GM21390 (cell line): Measurements from ENCODE around the gene MRPL28.
"Not testable (repeated sequence)": the region's sequence is repeated elsewhere in the genome, so short reads cannot be mapped to it uniquely, and the experiment has no call there.

Source experiments
- ATAC-seq: cut with Tn5 transposase; IDR thresholded peaks from one replicate; pipeline ENCODE4 v1.9.1; 2021; ENCODE audit not compliant: unreplicated experiment

MRPL28 gene

DNA sequence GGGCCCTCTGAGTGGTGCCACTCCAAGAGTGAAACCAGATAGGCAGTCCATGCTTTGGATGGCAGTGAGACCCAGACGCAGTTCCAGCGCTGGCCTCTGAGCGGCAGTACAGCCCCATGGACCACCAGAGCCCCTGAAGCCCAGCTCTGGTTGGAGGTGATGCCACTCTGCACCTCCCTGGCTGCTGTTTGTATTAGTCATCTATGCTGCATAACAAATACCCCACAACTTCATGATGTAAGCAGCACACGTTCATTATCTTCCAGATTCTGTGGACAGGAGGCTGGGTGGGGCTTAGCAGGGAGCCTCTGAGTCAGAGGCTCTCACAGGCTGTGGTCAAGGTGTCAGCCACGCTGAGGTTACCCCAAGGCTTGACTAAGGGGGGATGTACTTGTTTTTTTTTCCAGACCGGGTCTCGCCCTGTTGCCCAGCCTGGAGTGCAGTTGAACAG is 21.6 kb upstream of the MRPL28 start:
- ATAC-seq = no peak

DNA sequence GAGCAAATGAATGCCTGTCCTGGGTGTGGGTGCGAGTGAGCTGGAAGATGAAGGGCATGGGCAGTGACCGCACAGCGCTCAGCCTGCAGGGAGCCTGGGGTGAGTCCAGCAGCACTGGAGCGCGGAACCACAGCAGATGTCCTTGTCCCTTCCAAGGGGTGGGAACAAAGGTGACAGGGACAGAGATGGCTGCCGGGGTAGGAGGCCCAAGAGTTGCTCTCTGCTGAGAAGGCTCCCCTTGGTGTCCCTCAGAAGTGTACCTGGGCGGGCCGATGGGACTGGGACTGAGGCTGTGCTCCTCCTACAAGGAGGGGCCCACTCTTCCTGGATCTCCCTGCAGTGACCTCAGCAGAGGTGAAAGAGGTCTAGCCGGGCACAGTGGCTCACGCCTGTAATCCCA is 19.0 kb upstream of the MRPL28 start:
- no peak for ATAC-seq

DNA sequence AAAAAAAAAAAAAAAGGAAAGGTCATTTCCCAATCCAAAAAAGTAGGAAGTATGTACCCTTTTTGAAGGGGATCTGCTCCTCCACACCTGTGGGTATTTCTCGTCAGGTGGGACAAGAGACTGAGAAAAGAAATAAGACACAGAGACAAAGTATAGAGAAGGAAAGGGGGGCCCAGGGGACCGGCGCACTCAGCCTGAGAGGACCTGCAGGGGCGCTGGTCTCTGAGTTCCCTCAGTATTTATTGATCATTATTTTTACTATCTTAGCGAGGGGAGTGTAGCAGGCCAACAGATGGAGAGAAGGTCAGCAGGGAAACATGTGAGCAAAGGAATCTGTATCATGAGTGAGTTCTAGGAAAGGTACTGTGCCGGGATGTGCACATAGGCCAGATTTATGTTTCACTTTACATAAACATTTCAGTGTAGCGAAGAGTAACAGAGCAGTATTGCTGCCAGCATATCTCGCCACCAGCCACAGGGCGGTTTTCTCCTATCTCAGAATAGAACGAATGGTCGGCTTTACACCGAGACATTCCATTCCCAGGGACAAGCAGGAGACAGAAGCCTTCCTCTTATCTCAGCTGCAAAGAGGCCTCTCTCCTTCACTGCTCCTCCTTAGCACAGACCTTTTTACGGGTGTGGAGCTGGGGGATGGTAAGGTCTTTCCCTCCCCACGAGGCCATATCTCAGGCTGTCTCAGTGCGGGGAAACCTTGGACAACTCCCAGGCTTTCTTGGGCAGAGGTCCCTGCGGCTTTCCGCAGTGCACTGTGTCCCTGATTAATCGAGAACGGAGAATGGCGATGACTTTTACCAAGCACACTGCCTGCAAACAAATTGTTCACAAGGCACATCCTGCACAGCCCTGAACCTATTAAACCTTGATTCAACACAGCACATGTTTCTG is 17.7 kb upstream of the MRPL28 start:
- ATAC-seq = not testable (repeated sequence)

DNA sequence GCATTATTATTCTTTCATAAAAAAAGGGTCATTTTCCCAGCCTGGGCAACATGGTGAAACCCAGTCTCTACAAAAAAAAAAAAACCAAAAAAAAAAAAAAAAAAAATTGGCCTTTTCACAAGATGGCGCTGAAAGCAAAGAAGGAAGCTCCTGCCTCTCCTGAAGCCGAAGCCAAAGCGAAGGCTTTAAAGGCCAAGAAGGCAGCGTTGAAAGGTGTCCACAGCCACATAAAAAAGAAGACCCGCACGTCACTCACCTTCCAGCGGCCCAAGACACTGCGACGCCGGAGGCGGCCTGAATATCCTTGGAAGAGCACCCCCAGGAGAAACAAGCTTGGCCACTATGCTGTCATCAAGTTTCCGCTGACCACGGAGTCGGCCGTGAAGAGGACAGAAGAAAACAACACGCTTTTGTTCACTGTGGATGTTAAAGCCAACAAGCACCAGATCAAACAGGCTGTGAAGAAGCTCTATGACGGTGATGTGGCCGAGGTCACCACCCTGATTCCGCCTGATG is 16.4 kb upstream of the MRPL28 start:
- no peak for ATAC-seq

DNA sequence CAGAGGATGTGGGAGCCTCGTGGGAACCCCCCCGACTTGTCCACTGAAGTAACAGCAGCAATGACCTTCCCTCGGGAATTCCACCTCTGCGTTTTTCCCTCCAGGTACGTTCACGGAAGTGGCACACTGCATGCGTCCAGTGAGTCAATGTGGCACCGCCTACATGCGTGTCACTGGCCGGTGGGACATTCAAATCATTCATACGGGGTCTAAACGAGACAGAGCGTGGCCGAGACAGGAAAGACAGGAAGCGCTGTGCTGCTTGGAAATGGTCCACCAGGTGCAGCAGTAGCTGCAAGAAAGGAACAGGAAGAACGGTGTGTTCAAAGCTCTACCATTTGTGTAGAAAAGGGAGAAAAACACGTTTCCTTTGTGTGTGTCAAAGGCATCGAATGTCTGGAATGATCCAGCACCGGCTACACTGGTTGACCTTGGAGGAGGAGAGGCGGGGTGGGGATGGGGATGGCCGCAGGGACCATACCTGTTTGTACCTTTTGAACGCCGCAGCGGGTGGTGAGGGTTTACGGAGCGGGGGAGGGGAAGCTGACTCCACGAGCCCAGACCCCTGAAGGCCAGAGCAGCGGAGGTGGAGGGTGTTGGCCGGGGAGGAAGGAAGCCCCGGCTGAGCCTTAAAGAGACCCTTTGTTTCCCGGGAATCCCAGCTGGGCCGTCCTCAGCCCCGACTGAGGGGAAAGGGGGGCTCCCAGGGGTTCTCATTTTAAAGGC is 13.2 kb upstream of the MRPL28 start:
- ATAC-seq = no peak

DNA sequence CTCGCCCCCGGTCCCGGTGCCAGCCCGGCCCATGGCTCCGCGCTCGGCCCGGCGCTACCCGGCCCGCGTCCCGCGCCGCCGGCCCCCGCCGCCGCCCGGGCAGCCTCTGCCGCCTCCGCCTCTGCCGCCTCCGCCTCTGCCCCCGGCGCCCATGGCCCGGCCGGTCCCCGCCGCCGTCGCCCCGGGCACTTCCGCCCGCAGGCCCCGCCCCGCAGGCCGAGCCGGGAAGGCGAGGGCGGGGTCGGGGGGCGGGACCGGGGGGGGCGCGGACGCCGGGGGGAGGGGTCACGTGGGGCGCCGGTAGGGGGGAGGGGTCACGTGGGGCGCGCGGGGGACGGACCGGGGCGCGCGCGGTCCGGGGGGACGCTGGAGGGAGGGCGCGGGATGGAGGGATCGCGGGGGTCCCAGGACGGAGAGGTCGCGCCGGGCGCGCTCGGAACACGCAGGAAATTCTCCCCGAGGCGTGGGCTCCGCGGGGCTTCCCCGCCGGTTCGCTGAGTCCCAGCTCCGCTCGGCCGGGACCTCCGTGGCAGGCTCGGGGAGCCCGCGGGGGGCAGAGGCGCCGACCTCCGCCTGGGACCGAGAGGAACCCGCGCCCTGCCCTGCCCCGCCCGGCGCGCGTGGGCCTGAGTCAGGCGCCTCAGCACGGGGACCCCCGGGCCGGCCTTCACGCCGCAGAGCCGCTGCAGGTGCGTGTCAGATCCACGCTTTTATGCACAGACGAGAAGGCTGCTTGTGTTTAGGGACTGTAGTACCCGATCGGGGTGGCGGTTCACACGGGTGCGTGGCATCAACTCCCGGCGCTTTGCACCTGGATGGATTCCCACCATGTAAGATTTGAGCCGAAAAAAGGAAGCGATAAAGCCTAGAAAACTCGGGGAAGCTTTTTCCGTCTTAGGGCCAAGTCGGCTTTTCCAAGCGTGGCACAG is 11.7 kb upstream of the MRPL28 start, which contains the start of gene PGAP6:
PGAP6 (minus strand) TSS at position 190 of the 929 bp plus-strand sequence; CDS start at position 33, 157 bp downstream.
- peak; percentile 41 for ATAC-seq

DNA sequence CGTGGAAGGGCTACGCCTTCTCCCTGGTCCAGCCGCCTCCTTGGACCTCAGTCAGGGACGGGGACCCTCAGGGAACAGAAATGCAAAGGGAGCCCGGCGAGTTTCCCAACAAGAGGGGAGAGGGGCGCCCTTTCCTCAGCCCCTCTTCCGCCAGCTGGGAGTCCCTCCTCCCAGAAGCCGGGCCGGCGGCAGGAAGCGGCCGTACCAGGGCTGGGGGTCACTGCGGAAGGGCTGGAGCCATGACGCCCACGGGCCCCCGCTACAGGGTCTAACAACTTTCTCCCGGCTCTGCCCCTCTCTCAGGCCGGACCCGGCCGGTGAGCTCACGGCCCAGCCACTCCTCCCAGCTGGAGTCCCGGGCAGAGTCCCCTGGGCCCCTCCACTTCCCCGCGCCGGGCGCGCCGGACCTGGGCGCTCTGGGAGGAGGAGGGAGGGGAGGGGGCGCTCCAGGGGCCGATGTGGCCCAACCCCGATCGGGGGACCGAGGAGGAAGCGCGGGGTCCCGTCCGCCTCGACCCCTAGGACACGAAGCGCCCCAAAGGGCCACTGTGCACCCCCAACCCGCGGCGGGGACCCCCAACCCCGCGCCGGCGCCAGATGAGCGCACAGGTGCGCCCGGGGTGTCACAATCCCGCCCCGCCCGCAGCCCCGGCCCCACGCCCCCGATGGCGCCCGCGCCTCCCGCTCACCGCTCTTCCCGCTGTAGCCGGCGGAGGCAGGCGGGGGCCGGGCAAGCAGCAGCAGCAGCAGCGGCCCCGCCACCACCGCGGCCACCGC is 10.9 kb upstream of the MRPL28 start:
- peak; percentile 34 for ATAC-seq

DNA sequence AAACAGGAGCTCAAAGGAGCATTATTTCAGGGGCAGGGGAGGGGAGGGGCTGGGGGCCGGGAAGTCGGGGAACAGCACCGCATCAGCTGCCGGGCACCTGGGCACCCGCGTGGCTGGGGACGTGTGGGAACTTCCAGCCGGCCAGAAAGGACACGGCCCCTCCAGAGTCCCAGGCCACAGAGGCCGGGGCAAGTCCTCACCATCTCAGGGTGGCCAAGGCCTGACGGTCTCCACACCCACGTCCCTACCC is 10.3 kb upstream of the MRPL28 start:
- ATAC-seq = no peak

DNA sequence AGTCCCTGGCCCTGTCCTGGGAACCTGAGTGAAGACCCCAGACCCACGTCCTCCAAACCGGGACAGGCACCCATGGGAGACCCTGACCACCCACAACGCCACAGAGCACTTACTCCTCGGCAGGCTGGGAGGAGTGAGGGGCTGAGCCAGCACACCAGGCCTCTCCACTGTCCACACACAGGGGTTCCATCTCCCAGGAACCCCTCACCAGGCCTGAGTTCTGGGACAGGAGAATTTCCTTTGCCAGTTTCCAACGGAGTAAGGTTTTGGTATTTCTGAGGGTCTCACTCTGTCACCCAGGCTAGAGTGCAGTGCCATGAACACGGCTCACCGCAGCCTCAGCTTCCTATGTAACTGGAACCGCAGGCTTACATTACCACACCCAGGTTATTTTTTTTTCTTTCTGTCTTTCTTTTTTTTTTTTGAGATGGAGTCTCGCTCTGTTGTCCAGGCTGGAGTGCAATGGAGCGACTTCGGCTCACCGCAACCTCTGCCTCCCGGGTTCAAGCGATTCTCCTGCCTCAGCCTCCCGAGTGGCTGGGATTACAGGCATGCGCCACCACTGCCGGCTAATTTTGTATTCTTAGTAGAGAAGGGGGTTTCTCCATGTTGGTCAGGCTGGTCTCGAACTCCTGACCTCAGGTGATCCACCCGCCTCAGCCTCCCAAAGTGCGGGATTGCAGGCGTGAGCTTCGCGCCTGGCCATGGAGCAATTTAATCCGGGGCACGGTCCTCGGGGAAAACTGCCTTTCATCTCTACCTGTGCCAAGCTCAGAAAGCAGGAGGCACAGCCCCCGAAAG is 9.8 kb upstream of the MRPL28 start:
- ATAC-seq = no peak

DNA sequence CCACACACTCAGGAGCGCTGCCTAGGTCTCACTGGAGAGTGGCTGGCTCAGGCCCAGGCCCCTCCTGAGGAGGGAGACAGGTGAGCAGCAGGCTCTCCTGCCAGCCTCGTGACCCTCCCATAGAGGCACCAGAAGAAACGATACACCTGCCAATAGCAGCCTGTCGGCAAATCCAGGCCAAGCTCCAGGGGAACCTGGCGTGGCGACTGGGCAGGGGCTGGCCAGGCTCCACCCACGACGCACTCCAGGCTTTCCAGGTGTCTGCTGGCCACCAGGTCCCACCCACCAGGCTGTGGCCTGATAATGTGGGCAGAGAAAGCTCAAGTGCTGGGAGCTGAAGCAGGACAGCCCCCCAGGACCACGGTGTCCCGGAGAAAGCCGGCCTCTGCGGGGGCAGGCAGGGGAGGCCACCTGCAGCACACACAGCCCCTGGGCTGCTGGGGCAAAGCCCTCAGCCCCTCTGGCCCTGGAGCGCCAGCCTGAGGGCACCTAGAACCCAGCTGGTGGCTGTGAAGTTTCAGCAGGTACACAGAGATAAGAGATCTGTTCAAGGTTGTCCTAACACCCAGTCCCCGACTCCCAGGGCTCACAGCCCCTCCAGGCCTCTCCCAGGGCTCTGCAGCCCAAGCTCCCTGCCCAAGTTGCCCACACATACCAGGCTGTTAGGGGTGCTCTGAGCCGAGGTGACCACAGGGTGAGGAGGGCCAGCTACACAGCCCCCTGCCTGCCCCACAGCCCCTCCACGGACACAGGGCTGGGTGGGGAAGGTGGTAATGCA is 9.0 kb upstream of the MRPL28 start:
- ATAC-seq = no peak

DNA sequence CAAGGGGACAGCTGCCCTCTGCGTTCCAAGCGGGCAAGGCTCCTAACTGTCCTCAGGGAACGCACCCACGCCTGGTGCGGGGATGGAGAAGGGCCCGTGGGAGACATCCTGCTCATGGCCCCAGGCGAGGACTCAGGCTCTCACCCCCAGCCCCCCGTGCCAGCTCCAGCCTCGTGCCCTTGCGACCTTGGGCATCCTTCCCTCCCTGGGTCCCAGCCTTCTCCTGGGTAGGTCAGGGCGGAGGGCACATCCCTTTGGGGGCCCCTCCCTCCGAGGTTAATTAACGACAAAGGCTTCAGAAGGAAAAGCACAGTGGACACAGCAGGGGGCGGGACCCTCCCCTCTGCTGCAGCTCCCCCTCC is 8.5 kb upstream of the MRPL28 start:
- ATAC-seq = no peak

DNA sequence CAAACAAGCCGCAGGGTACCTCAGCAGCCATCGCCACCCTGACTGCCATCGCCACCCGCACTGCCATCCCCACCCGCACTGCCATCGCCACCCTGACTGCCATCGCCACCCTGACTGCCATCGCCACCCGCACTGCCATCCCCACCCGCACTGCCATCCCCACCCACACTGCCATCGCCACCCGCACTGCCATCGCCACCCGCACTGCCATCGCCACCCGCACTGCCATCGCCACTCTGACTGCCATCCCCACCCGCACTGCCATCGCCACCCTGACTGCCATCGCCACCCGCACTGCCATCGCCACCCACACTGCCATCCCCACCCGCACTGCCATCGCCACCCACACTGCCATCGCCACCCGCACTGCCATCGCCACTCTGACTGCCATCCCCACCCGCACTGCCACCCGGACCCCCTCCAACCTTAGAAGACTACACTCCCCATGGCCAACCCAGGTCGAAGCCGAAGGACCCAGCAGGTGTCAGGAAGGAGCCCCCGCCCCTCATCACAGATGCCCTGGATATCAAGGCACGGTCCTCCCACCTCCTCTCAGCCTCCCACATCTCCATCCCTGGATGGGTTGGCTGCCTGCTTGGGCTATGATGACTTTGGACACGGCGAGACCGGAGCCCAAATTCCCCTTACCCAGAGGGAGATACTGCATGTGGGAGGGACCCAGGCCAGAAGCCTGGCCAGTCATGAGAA is 7.9 kb upstream of the MRPL28 start:
- not testable (repeated sequence) for ATAC-seq

DNA sequence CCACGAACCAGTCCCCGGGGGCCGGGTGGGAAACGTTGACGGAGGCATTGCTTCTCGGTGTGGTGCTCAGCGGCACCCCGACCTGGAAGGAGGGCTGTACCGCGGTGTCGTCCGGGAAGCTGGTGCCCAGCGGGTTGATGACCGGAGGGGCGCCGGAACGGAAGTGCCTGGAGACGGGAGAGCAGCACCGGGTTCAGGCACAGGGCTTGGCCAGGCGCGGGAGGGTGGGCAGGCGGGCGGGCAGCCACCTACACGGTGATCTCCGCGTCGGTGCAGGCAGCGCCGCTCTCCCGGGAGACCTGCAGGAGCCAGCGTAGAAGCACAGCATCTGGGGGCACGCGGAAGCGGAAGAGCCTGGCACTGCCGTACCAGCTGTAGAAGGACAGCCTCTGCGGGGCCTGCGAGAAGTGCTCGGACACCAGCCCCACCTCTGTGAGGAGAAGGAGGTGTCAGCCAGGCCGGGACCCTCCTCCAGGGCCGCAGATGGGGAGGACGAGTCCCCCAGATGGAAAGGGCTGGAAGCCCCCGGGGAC is 7.1 kb upstream of the MRPL28 start:
- no peak for ATAC-seq

DNA sequence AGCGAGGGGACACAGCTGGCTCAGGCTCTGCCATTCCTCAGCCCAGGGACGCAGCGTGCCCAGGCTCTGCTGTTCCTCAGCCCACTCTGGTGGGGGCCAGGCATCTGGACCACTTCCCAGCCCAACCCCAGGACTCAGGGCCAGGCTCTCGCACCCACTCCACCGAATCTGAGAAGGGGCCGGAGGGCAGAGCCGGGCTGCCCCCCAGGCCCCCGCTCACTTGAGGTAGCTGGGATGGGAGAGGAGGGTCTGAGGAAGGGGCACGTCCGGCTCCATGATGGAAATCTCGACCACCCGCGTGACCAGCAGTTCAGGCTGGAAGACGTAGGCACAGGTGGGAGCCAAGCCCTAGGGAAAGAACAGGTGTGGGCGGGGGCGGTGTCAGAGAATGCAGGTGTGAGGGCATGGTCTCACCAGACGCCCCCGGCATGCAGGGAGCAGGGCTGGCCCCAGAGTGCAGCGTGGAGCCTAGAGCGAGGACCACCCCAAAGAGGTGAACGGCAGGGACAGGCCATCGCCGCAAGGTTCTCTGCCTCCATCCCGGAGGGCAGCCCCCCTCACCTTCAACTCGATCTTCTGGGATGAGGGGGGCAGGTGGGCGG is 6.6 kb upstream of the MRPL28 start:
- ATAC-seq = no peak

DNA sequence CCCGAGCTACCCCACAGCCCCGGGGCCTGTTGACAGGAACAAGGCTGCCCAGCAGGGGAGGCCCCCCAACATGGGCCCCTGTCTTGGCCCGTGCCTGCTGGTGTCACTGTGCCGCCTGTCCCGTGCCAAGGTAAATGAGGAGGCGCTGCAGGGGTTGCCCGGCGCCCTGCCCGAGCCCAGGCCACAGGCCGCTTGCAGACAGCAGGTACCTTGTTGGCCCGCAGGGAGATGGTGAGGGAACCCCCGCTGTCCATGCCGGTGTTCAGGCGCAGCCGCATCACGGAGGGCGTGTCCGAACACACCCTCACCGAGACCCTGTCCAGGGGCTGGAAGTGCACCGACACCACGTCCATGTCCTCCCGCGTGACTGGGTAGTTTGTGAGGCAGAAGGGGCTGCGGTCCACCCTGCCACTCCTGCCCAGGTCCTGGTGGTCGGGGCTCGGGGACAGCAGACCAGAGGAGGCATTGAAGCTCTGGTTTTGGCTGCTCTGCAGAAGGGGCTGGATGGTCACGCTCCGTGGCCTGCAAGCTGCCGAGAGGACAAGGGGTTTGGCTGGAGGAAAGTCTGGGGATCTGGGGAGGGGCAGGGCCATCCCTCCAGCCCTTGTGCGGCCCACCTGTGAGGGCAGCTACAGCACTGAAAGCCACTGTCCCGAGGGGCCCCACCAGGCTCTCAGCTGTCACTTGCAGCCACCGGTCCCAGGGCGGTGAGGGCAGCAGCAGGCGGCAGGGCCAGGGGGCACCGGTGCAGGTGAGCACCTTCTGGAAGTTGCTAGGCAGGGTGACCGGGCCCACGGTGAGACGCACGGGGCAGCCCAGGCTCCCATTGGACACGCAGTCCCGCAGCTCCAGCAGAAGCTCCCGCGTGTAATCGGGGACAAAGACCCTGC is 5.8 kb upstream of the MRPL28 start:
- no peak for ATAC-seq

DNA sequence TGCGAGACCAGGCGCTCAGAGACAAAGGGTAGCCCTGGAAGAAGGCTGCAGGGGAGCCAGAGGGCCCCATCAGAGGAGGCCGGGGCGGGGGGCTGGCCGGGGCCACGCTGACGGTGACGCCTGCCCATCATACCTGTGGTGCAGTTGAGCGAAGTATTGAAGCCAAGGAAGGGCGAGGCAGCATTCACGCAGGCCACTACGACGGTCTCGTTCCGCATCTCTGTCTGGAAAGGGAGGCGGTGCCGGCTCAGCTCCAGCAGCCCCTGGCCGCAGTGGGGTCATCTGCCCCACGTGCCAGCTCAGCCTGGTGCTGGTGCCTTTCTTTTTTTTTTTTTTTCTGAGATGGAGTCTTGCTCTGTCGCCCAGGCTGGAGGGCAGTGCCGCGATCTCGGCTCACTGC is 4.9 kb upstream of the MRPL28 start:
- no peak for ATAC-seq

DNA sequence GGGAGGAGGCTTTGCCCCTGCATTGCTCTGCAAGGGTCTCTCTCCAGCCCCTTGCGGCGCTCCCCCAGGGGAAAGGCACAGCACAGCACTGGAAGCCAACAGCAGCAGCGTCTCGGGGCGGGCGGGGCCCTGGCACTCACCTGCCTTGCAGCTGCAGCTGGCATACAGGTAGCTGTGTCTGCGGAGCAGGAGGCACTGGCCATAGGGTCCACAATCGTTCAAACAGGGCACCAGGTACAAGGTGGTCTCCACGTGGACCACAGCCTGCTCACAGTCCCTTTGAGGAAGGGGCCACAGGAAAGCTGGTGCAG is 4.2 kb upstream of the MRPL28 start:
- no peak for ATAC-seq
